PC-3 (cell line): ENCODE results near the gene SDK2. TPM values are rescaled to one million over a fixed set of nuclear protein-coding genes. Genes with fewer than 3 reads are reported as not detected.

Experiments used
- ATAC-seq: fragments of 200-7000 bp; cut with Tn5 transposase; 2 replicates; pipeline ENCODE4 v1.9.1; 2020; ENCODE audit warnings: mild to moderate bottlenecking, moderate library complexity
- BruUV-seq: library from RNA; stranded (reverse); fragments of 400-500 nt; replicated peaks from 2 replicates; lab custom pipeline; 2021; lab: Mats Ljungman, UMichigan
- CTCF ChIA-PET: fragments of 300-600 bp; sonication (Branson Sonifier 250); formaldehyde crosslinking; loops from one replicate; lab custom pipeline; 2022; ENCODE audit warnings: antibody characterized with exemption; lab: Charles Lee
- POLR2A ChIA-PET: fragments of 300-600 bp; sonication (Branson Sonifier 250); formaldehyde crosslinking; loops from one replicate; lab custom pipeline; 2022; ENCODE audit warnings: antibody characterized with exemption; ENCODE audit not compliant: unreplicated experiment; lab: Charles Lee
- DNase-seq: peaks from one replicate; pipeline ENCODE4 v3.0.0-alpha.2; 2015
- H2AFZ ChIP-seq: fragments of 300-600 bp; sonication (generic); 2 replicates; pipeline ENCODE4 v1.6.0; 2016; ENCODE audit warnings: antibody characterized with exemption, low read length
- H3F3A ChIP-seq: fragments of 300-600 bp; sonication (generic); one replicate; pipeline ENCODE4 v1.6.0; 2017; ENCODE audit warnings: antibody characterized with exemption, low read length, control low read depth, mild to moderate bottlenecking; ENCODE audit not compliant: unreplicated experiment
- H3K27ac ChIP-seq: fragments of 300-600 bp; sonication (generic); 2 replicates; pipeline ENCODE4 v1.5.1; 2016; ENCODE audit warnings: mild to moderate bottlenecking, low read length
- H3K27me3 ChIP-seq: fragments of 300-600 bp; sonication (generic); 2 replicates; pipeline ENCODE4 v1.6.1; 2016; ENCODE audit warnings: low read length, mixed read lengths
- H3K36me3 ChIP-seq: fragments of 300-600 bp; sonication (generic); 2 replicates; pipeline ENCODE4 v1.6.1; 2016; ENCODE audit warnings: low read depth, mixed run types, low read length, mixed read lengths
- H3K4me1 ChIP-seq: fragments of 300-600 bp; sonication (generic); 2 replicates; pipeline ENCODE4 v1.5.1; 2016; ENCODE audit warnings: low read length; ENCODE audit not compliant: insufficient read depth
- H3K4me2 ChIP-seq: fragments of 300-600 bp; sonication (generic); 2 replicates; pipeline ENCODE4 v1.6.0; 2016; ENCODE audit warnings: low read length
- H3K4me3 ChIP-seq: fragments of 300-600 bp; sonication (generic); 2 replicates; pipeline ENCODE4 v1.5.1; 2016; ENCODE audit warnings: mild to moderate bottlenecking, low read length, mixed read lengths
- H3K79me2 ChIP-seq: fragments of 300-600 bp; sonication (generic); 2 replicates; pipeline ENCODE4 v1.6.1; 2017; ENCODE audit warnings: low read length, mixed read lengths
- H3K9ac ChIP-seq: fragments of 300-600 bp; sonication (generic); 2 replicates; pipeline ENCODE4 v1.6.0; 2016; ENCODE audit warnings: mild to moderate bottlenecking, low read length
- H3K9me2 ChIP-seq: fragments of 300-600 bp; sonication (generic); replicated peaks from 2 replicates; pipeline ENCODE4 v1.6.1; 2016; ENCODE audit warnings: mixed run types, low read length, mixed read lengths
- H3K9me3 ChIP-seq: fragments of 300-600 bp; sonication (generic); 2 replicates; pipeline ENCODE4 v1.6.1; 2016; ENCODE audit warnings: low read length, mixed read lengths
- H4K20me1 ChIP-seq: fragments of 300-600 bp; sonication (generic); 2 replicates; pipeline ENCODE4 v1.6.1; 2016; ENCODE audit warnings: low read length, mixed read lengths
- EZH2 ChIP-seq: fragments of 300-600 bp; sonication (generic); IDR thresholded peaks from one replicate; pipeline ENCODE4 v1.6.1; 2017; ENCODE audit warnings: antibody characterized with exemption, mild to moderate bottlenecking, low read length; ENCODE audit not compliant: unreplicated experiment
- EZH2phosphoT487 ChIP-seq: fragments of 300-600 bp; sonication (generic); IDR thresholded peaks from 2 replicates; pipeline ENCODE4 v1.6.1; 2018; ENCODE audit warnings: mild to moderate bottlenecking, antibody characterized with exemption, low read length, borderline replicate concordance
- intact Hi-C: fragments of 100-400 bp; cut with micrococcal nuclease; formaldehyde crosslinking; loops from 2 replicates; pipeline ENCODE4 v1.9.0; 2023
- total RNA-seq: library from RNA; depleted of rRNA; stranded (reverse); fragments of >200 nt; gene quantifications from 2 replicates; pipeline ENCODE4 v1.2.3, GENCODE V29; 2014
- TF ChIP-seq, protein P1 (sequence below): fragments of 300-600 bp; sonication (generic); conservative IDR thresholded peaks from 2 replicates; pipeline ENCODE4 v1.5.1; 2017; ENCODE audit warnings: antibody characterized with exemption, low read depth, mild to moderate bottlenecking, low read length

Gene SDK2
- total RNA-seq, 1 experiment from 2014 or later, result 0.07 TPM

DNA sequence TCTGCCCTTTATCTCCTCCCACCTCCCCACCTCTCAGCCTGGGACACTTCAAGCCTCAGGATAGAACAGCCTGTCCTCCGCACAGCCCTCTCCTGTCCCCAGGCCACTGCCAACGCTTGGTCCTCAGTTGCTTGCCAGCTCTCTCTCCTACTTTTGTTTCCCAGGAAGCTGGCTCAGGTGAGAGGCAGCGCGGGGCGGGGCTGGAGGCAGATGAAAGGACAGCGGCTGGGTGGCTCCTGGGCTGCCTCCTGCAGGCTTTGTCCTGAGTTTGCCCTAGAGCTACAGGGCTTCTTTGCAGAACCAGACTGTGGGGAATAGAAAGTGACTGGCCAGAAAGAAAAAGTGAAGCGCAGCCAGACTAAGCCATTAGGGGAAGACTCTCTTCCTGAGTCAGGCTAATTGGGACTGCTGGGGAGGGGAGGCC lies 284.2 kb downstream of the SDK2 start:
- intact Hi-C loops, result no loop called here
- DNase-seq, result peak; percentile 78
- peak; percentile 83 for ATAC-seq
- no peak overlapping the region for H3K4me3 ChIP-seq
- H3K9me2 ChIP-seq, result no peaks in the 10 kb centered on the region
- POLR2A ChIA-PET, result no interaction called here
- no peaks in the 10 kb centered on the region for H3F3A ChIP-seq
- no peaks in the 10 kb centered on the region for H3K9me3 ChIP-seq
- H3K36me3 ChIP-seq, result no peaks in the 10 kb centered on the region
- no peaks in the 10 kb centered on the region for H4K20me1 ChIP-seq
- BruUV-seq, result no TSS peak
- no peak for TF ChIP-seq EZH2
- TF ChIP-seq, protein P1, sequence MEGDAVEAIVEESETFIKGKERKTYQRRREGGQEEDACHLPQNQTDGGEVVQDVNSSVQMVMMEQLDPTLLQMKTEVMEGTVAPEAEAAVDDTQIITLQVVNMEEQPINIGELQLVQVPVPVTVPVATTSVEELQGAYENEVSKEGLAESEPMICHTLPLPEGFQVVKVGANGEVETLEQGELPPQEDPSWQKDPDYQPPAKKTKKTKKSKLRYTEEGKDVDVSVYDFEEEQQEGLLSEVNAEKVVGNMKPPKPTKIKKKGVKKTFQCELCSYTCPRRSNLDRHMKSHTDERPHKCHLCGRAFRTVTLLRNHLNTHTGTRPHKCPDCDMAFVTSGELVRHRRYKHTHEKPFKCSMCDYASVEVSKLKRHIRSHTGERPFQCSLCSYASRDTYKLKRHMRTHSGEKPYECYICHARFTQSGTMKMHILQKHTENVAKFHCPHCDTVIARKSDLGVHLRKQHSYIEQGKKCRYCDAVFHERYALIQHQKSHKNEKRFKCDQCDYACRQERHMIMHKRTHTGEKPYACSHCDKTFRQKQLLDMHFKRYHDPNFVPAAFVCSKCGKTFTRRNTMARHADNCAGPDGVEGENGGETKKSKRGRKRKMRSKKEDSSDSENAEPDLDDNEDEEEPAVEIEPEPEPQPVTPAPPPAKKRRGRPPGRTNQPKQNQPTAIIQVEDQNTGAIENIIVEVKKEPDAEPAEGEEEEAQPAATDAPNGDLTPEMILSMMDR, result peak; percentile 52
- H3K4me2 ChIP-seq, result peak overlapping the region; percentile 36
- peaks cover 10% of the 10 kb centered on the region; the same call in 1 of the 2 replicates for H3K4me1 ChIP-seq
- no peak overlapping the region for H3K27ac ChIP-seq
- H3K79me2 ChIP-seq, result no peaks in the 10 kb centered on the region
- no peak overlapping the region for H3K9ac ChIP-seq
- H3K27me3 ChIP-seq, result no peaks in the 10 kb centered on the region
- CTCF ChIA-PET, result interaction anchor here (0.6 kb wide), 4 partner anchors 10 to 676 kb away, joined by 3 to 5 read pairs (median 4); no protein-coding TSS in a partner anchor
- H2AFZ ChIP-seq, result peak overlapping the region; percentile 31; the same call in 1 of the 2 replicates

DNA sequence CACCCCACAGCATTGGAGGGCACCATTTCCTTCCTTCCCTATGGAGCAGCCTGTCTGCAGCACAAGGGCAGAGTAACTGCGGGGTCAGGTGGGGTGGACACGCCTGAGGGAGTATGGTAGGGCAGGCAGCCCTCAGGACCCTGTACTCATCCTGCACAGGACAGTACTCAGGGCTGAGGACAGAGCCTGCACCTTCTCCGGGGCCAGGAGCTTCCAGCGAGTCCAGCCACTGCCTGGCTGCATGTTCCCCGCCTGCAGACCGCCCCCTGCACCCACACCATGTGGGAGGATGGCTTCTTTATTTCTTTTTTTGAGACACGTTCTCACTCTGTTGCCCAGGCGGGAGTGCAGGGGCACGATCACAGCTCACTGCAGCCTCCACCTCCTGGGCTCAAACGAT lies 284.9 kb downstream of the SDK2 start:
- Histone ChIP-seq H3K27ac (no peak overlapping the region), H3K9me3 (no peaks in the 10 kb centered on the region), H3K9ac (no peak overlapping the region), H3K9me2 (no peaks in the 10 kb centered on the region), H2AFZ (no peak overlapping the region), H3K4me1 (peaks cover 10% of the 10 kb centered on the region; the same call in 1 of the 2 replicates), H3K27me3 (no peaks in the 10 kb centered on the region), H3K4me3 (no peak overlapping the region), H3K4me2 (no peak overlapping the region), H3F3A (no peaks in the 10 kb centered on the region), H3K79me2 (no peaks in the 10 kb centered on the region), H4K20me1 (no peaks in the 10 kb centered on the region), H3K36me3 (no peaks in the 10 kb centered on the region)
- ChIA-PET CTCF (interaction anchor here (0.6 kb wide), 2 partner anchors 147 to 676 kb away, joined by 3 to 4 read pairs; no protein-coding TSS in a partner anchor), POLR2A (no interaction called here)
- intact Hi-C loops, result no loop called here
- DNase-seq (no peak), ATAC-seq (no peak)
- TF ChIP-seq, protein P1, result no peak
- no peak for TF ChIP-seq EZH2
- no peak for TF ChIP-seq EZH2phosphoT487
- BruUV-seq, result no TSS peak

DNA sequence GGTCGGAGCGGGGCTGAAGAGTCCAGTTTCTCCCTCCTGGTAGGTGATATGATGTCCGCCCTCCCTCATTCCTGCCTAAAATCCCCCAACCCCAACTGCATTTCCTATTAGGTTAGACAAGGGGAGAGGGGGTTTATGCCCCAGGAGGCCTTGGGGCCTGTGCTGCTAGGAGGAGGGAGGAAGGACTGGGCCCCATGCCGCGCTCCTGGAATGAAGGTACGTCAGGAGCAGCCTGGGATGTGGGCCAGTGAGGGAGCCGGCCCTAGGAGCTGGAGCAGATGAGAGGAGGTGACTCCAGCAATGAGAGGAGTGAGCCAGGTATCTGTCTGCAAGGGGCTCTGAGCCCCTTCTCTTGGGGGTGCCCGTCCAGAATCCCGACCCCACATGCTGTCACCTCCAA lies 285.6 kb downstream of the SDK2 start:
- no peaks in the 10 kb centered on the region for H4K20me1 ChIP-seq
- DNase-seq (no peak), ATAC-seq (no peak)
- TF ChIP-seq, protein P1, result no peak
- TF ChIP-seq EZH2 (no peak), EZH2phosphoT487 (no peak)
- H3K36me3 ChIP-seq, result no peaks in the 10 kb centered on the region
- H3K4me1 ChIP-seq, result peaks cover 10% of the 10 kb centered on the region; the same call in 1 of the 2 replicates
- ChIA-PET CTCF (no interaction called here), POLR2A (no interaction called here)
- BruUV-seq, result no TSS peak
- H3K9ac ChIP-seq, result no peak overlapping the region
- H3F3A ChIP-seq, result no peaks in the 10 kb centered on the region
- H3K27me3 ChIP-seq, result no peaks in the 10 kb centered on the region
- H3K9me2 ChIP-seq, result no peaks in the 10 kb centered on the region
- H3K79me2 ChIP-seq, result no peaks in the 10 kb centered on the region
- H3K9me3 ChIP-seq, result no peaks in the 10 kb centered on the region
- H3K27ac ChIP-seq, result no peak overlapping the region
- H3K4me3 ChIP-seq, result no peak overlapping the region
- no peak overlapping the region for H2AFZ ChIP-seq
- no peak overlapping the region for H3K4me2 ChIP-seq
- intact Hi-C loops, result no loop called here
